GM10248 (cell line): Measurements from ENCODE around the gene EGFR.

ENCODE experiments used
- CTCF ChIA-PET: fragments of 300-600 bp; sonication (Branson Sonifier 250); formaldehyde crosslinking; extraction: SDS; loops from one replicate; lab custom pipeline; 2021; ENCODE audit warnings: antibody characterized with exemption; lab: Yijun Ruan, JAX
- POLR2A ChIA-PET: fragments of 350-650 bp; sonication (Branson Sonifier 250); formaldehyde crosslinking; extraction: SDS; loops from one replicate; lab custom pipeline; 2020; ENCODE audit warnings: antibody characterized with exemption; lab: Yijun Ruan, JAX
- DNase-seq: peaks from one replicate; pipeline ENCODE4 v3.0.0; 2012; ENCODE audit errors: extremely low spot score
- CTCF ChIP-seq: IDR thresholded peaks from 2 replicates; pipeline ENCODE4 v1.5.1; 2012; ENCODE audit warnings: mild to moderate bottlenecking, low read depth; ENCODE audit errors: extremely low read depth, missing control alignments, control extremely low read depth

The EGFR gene

GRCh38 chr7:55063061-55063460, 44.2 kb downstream of the EGFR start:
- no peak for DNase-seq
- ChIA-PET CTCF (no interaction called here), POLR2A (no interaction called here)
- TF ChIP-seq CTCF = no peak

- POLR2A ChIA-PET = no interaction called here
- CTCF ChIA-PET = interaction anchor here (1.2 kb wide), 1 partner anchor 10 kb away, joined by 5 read pairs; no protein-coding TSS in a partner anchor
- DNase-seq = no peak
- no peak for TF ChIP-seq CTCF
Observed at GRCh38 chr7:55063633-55064032, 44.8 kb downstream of the EGFR start.

- POLR2A ChIA-PET = no interaction called here
Observed at GRCh38 chr7:55065079-55065478, 46.3 kb downstream of the EGFR start.

GRCh38 chr7:55065511-55066229, 46.9 kb downstream of the EGFR start:
- TF ChIP-seq CTCF = no peak
- CTCF ChIA-PET = interaction anchor here (0.8 to 2.7 kb wide), 12 partner anchors 10 to 189 kb away, joined by 3 to 17 read pairs (median 3); no protein-coding TSS in a partner anchor

More at GRCh38 chr7:55065079-55065478, 46.3 kb downstream of the EGFR start:
- TF ChIP-seq CTCF = no peak
- CTCF ChIA-PET = interaction anchor here (0.8 to 2.7 kb wide), 11 partner anchors 10 to 190 kb away, joined by 3 to 17 read pairs (median 3); no protein-coding TSS in a partner anchor
- DNase-seq = no peak

GRCh38 chr7:55066524-55066923, 47.7 kb downstream of the EGFR start:
- CTCF ChIA-PET = interaction anchor here (0.8 to 2.7 kb wide), 4 partner anchors 9 to 189 kb away, joined by 3 to 17 read pairs (median 7); no protein-coding TSS in a partner anchor
- POLR2A ChIA-PET = no interaction called here
- no peak for DNase-seq
- TF ChIP-seq CTCF = no peak

More at GRCh38 chr7:55065511-55066229, 46.9 kb downstream of the EGFR start:
- no peak for DNase-seq
- POLR2A ChIA-PET = no interaction called here

- DNase-seq = no peak
- no peak for TF ChIP-seq CTCF
- ChIA-PET POLR2A (no interaction called here), CTCF (interaction anchor here (1.9 to 2.7 kb wide), 3 partner anchors 9 to 188 kb away, joined by 4 to 17 read pairs (median 10); no protein-coding TSS in a partner anchor)
Observed at GRCh38 chr7:55066938-55067337, 48.1 kb downstream of the EGFR start.
